SH-SY5Y (cell line): Measurements from ENCODE around the gene TOMM40L.

Source experiments
- GATA2 ChIP-seq: IDR thresholded peaks from 2 replicates; pipeline ENCODE4 v1.6.1; 2011; ENCODE audit warnings: mild to moderate bottlenecking, low read depth, low read length
- GATA3 ChIP-seq: IDR thresholded peaks from 2 replicates; pipeline ENCODE4 v1.6.1; 2011; ENCODE audit warnings: low read depth, mild to moderate bottlenecking, low read length, moderate library complexity

The TOMM40L gene

DNA sequence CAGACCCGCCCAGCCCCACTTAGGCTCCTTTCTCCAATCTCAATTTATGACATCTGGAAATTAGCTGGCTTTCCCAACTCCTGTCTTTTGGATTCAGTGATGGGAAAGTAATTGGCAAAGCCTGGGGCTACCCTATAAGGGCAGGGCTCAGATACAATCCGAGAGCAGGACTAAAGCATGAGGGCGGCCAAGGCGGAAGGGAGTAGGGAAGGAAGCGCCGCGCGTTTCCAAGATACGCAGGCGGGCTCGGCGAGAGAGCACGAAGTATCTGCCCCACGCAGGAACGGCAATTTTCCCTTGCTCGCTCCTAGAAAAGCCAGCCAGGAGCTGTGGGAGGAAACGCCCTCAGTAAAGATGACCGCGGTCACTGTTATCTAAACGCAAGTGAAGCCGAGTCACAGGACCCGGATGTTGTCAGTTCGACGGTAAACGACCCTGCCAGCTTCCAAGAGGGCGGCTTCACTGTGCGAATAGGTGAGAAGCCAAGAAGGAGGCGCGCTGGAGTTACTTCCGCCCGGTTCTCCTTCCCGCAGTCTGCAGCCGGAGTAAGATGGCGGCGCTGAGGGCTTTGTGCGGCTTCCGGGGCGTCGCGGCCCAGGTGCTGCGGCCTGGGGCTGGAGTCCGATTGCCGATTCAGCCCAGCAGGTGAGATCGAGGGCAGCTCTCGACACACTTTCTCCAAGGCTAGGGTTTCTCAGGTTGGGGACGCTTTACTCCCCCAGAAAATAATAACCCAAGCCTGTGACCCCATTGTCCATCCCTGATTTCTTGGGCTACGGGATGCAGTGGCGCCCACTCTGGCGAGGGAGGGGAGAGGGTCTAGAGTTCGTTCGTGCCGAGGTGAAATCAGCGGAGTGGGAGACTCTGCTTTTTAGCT, 23.8 kb upstream of the TOMM40L start, which contains the start of gene NDUFS2:
Gene NDUFS2 (plus strand): TSS at position 532 of the 877 bp plus-strand sequence. CDS start 19 bp downstream, at position 551.
- TF ChIP-seq GATA3 (no peak), GATA2 (peak; percentile 22; the same call in 1 of the 2 replicates)

GRCh38 chr1:161206411-161207140, 19.3 kb upstream of the TOMM40L start:
- TF ChIP-seq GATA3 (no peak), GATA2 (no peak)

GRCh38 chr1:161207173-161207572, 18.7 kb upstream of the TOMM40L start:
- no peak for TF ChIP-seq GATA3
- TF ChIP-seq GATA2, result no peak

DNA sequence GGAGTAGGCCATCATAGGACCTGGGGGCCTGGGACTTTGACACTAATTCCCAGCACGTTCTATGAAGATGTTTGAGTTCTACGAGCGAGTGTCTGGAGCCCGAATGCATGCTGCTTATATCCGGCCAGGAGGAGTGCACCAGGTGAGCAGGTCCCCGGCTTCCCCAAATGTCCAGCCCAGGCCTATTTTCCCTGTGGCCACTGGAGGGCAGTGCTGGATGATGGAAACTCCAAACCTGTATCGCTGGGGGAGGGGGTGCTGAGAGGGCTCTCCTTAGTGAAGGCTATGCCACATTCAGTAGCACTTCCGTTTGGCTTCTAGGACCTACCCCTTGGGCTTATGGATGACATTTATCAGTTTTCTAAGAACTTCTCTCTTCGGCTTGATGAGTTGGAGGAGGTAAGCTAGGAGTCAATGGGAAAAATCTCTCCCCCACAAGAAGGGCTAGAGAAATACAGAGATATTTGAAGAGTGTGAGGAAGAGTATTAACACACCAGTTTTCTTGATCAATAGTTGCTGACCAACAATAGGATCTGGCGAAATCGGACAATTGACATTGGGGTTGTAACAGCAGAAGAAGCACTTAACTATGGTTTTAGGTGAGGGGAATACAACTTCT, 16.0 kb upstream of the TOMM40L start:
- TF ChIP-seq GATA2, result no peak
- no peak for TF ChIP-seq GATA3

GRCh38 chr1:161214369-161214768, 11.5 kb upstream of the TOMM40L start:
- TF ChIP-seq GATA2 (no peak), GATA3 (no peak)

DNA sequence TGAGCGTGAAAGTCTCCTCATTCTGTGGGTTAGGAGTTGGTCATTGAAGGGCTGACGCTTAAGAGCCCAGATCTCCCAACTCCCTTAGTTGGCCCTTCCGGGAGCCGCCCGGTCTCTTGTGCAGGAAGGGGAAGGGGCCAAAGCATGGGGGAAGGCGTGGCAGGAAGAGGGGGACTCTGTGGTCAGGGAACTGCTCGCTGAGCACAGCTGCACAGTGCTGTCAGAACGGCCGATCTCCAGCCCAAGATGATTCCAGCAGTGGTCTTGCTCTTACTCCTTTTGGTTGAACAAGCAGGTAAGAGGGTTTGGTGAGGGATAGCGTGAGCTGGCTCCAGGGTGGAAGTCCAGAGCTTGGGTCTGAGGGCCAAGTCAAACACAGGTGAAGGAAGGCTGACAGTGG, 10.8 kb upstream of the TOMM40L start, which contains the start of gene FCER1G:
Gene FCER1G (plus strand): TSS at position 220 of the 400 bp plus-strand sequence. CDS start 27 bp downstream, at position 247.
- TF ChIP-seq GATA3, result no peak
- TF ChIP-seq GATA2, result no peak

GRCh38 chr1:161216945-161217712, 8.7 kb upstream of the TOMM40L start:
- TF ChIP-seq GATA3, result no peak
- TF ChIP-seq GATA2, result no peak

DNA sequence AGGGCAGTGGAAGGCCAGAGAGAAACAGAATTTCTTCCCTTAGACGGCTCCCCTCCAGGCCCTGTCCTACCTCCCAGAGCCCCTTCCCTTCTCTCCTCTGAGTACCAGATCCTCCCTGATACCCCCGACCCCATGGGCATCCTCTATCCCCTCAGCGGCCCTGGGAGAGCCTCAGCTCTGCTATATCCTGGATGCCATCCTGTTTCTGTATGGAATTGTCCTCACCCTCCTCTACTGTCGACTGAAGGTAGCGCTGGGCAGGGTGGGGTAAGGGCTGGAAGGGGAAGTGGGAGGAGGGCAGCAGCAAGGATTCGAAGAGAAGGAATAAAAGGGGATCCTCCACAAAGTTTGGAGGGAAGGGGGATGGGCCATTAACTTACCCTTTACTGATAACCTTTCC, 8.0 kb upstream of the TOMM40L start:
- TF ChIP-seq GATA2, result no peak

- TF ChIP-seq GATA3, result no peak
These were observed 7.4 kb upstream of the TOMM40L start for GRCh38 chr1:161218301-161219077.

- TF ChIP-seq GATA2, result no peak
- no peak for TF ChIP-seq GATA3
These were observed 6.6 kb upstream of the TOMM40L start for GRCh38 chr1:161219078-161219892.

DNA sequence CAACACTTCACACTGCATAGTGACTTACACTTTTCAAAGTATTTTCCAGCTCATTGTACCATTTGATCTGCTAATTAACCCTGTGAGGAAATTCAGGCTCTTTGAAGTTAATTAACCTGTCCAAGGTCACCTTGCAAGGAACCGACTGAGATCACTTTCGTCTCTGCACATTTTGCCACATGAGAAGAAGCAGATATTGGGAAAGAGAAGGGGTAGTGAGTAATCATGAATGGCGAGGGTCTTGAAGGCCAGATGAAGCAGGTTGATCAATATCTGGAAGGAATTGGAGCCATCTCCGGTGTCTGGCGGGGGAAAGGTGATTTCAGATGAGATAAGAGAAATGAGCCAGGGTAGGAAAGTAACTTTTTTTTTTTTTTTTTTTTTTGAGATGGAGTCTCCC, 5.9 kb upstream of the TOMM40L start:
- no peak for TF ChIP-seq GATA2
- no peak for TF ChIP-seq GATA3
